H1 (cell line): ENCODE results near the gene FARS2. TPM values are rescaled to one million over a fixed set of nuclear protein-coding genes. Genes with fewer than 3 reads are reported as not detected.

Experiments
- CTCF ChIA-PET: fragments of 300-600 bp; sonication (Branson Sonifier 250); formaldehyde crosslinking; loops from one replicate; lab custom pipeline; 2021; ENCODE audit not compliant: partially characterized antibody; lab: Charles Lee
- POLR2A ChIA-PET: fragments of 300-600 bp; sonication (Branson Sonifier 250); formaldehyde crosslinking; loops from one replicate; lab custom pipeline; 2021; ENCODE audit warnings: inconsistent platforms; ENCODE audit not compliant: partially characterized antibody; lab: Charles Lee
- DNase-seq, 2 experiments: peaks; one replicate each; pipeline versions ENCODE4 v3.0.0 to v3.0.0-alpha.2; 2010 to 2022; ENCODE audit warnings: low spot score in 2 of 2, low read depth in 1 of 2, mixed read lengths in 1 of 2
- FAIRE-seq: peaks from 2 replicates; lab custom pipeline; 2011; peaks lifted over from hg19 to GRCh38; lab: Jason Lieb, UNC
- H2AFZ ChIP-seq: 2 replicates; pipeline ENCODE4 v1.8.1; 2012; ENCODE audit warnings: low read length, inconsistent platforms
- H2AK5ac ChIP-seq: 2 replicates; pipeline ENCODE4 v1.6.1; 2013; ENCODE audit warnings: low read depth, low read length
- H2BK120ac ChIP-seq: replicated peaks from 2 replicates; pipeline ENCODE3; 2013; ENCODE audit warnings: low read depth, low read length, inconsistent platforms
- H2BK12ac ChIP-seq: 2 replicates; pipeline ENCODE4 v1.6.1; 2013; ENCODE audit warnings: low read depth, low read length
- H2BK15ac ChIP-seq: 2 replicates; pipeline ENCODE4 v1.6.1; 2013; ENCODE audit warnings: low read length
- H2BK20ac ChIP-seq: 2 replicates; pipeline ENCODE4 v1.6.1; 2013; ENCODE audit warnings: low read length
- H2BK5ac ChIP-seq: 2 replicates; pipeline ENCODE4 v1.6.1; 2013; ENCODE audit warnings: low read depth, low read length
- H3K14ac ChIP-seq: 2 replicates; pipeline ENCODE4 v1.6.1; 2013; ENCODE audit warnings: inconsistent platforms; ENCODE audit not compliant: insufficient read length
- H3K18ac ChIP-seq: 2 replicates; pipeline ENCODE4 v1.6.1; 2013; ENCODE audit warnings: low read length; ENCODE audit errors: extremely low read depth
- H3K23ac ChIP-seq: 2 replicates; pipeline ENCODE4 v1.6.1; 2013; ENCODE audit warnings: inconsistent platforms; ENCODE audit not compliant: insufficient read length
- H3K23me2 ChIP-seq: 2 replicates; pipeline ENCODE4 v1.6.1; 2013; ENCODE audit warnings: low read depth, low read length
- H3K27ac ChIP-seq: 2 replicates; pipeline ENCODE4 v1.6.1; 2011; ENCODE audit warnings: low read depth, low read length, inconsistent platforms
- H3K27me3 ChIP-seq, 4 experiments: replicated peaks in 1 of 4; 1 replicate in 1 of 4; 2 replicates in 3 of 4; pipeline versions ENCODE4 v1.6.1 to v1.8.1; 2011 to 2013; ENCODE audit warnings: low read length in 3 of 4, mild to moderate bottlenecking in 3 of 4, inconsistent platforms in 2 of 4, mixed read lengths in 2 of 4, moderate library complexity in 1 of 4; ENCODE audit not compliant: control insufficient read depth in 3 of 4, insufficient read depth in 3 of 4; ENCODE audit errors: extremely low read depth in 1 of 4
- H3K36me3 ChIP-seq, 4 experiments: 2 replicates each; pipeline versions ENCODE4 v1.6.1 to v1.8.1; 2011 to 2013; ENCODE audit warnings: mild to moderate bottlenecking in 4 of 4, low read length in 3 of 4, moderate library complexity in 2 of 4, control low read depth in 1 of 4, inconsistent platforms in 1 of 4; ENCODE audit not compliant: insufficient read depth in 4 of 4, control insufficient read depth in 2 of 4
- H3K4ac ChIP-seq: replicated peaks from 2 replicates; pipeline ENCODE3; 2013; ENCODE audit warnings: low read length, low read depth, mixed read lengths, inconsistent platforms; ENCODE audit not compliant: insufficient read length
- H3K4me1 ChIP-seq, 4 experiments: replicated peaks in 1 of 4; 1 replicate in 1 of 4; 2 replicates in 3 of 4; pipeline versions ENCODE4 v1.6.1 to v1.8.1; 2011 to 2013; ENCODE audit warnings: low read length in 3 of 4, inconsistent platforms in 2 of 4, mixed read lengths in 1 of 4; ENCODE audit not compliant: insufficient read depth in 4 of 4, control insufficient read depth in 3 of 4
- H3K4me2 ChIP-seq, 2 experiments: 2 replicates each; pipeline versions ENCODE4 v1.6.1 to v1.8.1; 2011 to 2013; ENCODE audit warnings: low read depth in 2 of 2, low read length in 2 of 2, control low read depth in 1 of 2, inconsistent platforms in 1 of 2, mild to moderate bottlenecking in 1 of 2; ENCODE audit not compliant: insufficient read depth in 1 of 2
- H3K4me3 ChIP-seq, 4 experiments: fragments of 200-600, 300-600 bp in 1 of 4; sonication (generic), shearing (Covaris generic), sonication (Bioruptor Twin) in 1 of 4; 2 replicates each; pipeline versions ENCODE4 v1.5.1 to v1.8.1; 2011 to 2016; ENCODE audit warnings: low read length in 4 of 4, low read depth in 3 of 4, control low read depth in 2 of 4, inconsistent platforms in 2 of 4, mild to moderate bottlenecking in 2 of 4, mixed read lengths in 1 of 4, moderate library complexity in 1 of 4; ENCODE audit not compliant: insufficient read depth in 2 of 4; ENCODE audit errors: extremely low read depth in 1 of 4
- H3K56ac ChIP-seq: replicated peaks from 2 replicates; pipeline ENCODE3; 2013; ENCODE audit warnings: low read depth, mild to moderate bottlenecking, mixed read lengths, low read length, inconsistent platforms; ENCODE audit not compliant: insufficient read length
- H3K79me1 ChIP-seq: 2 replicates; pipeline ENCODE4 v1.6.1; 2013; ENCODE audit warnings: low read depth, low read length, control low read depth
- H3K79me2 ChIP-seq, 2 experiments: 2 replicates each; pipeline versions ENCODE4 v1.6.1 to v1.8.1; 2012 to 2013; ENCODE audit warnings: low read length in 2 of 2, mild to moderate bottlenecking in 2 of 2, inconsistent platforms in 1 of 2; ENCODE audit not compliant: insufficient read depth in 2 of 2, control insufficient read depth in 1 of 2
- H3K9ac ChIP-seq, 4 experiments: replicated peaks in 1 of 4; 1 replicate in 1 of 4; 2 replicates in 3 of 4; pipeline versions ENCODE4 v1.6.1 to v1.8.1; 2011 to 2013; ENCODE audit warnings: low read depth in 3 of 4, low read length in 3 of 4, control low read depth in 2 of 4, mild to moderate bottlenecking in 2 of 4, moderate library complexity in 2 of 4, inconsistent platforms in 1 of 4; ENCODE audit errors: extremely low read depth in 1 of 4
- H3K9me3 ChIP-seq, 2 experiments: 2 replicates each; pipeline versions ENCODE4 v1.6.1 to v1.8.1; 2012 to 2013; ENCODE audit warnings: mild to moderate bottlenecking in 2 of 2, moderate library complexity in 2 of 2, control low read depth in 1 of 2, inconsistent platforms in 1 of 2, low read depth in 1 of 2, low read length in 1 of 2, mixed read lengths in 1 of 2; ENCODE audit not compliant: insufficient read depth in 2 of 2
- H4K20me1 ChIP-seq, 2 experiments: replicated peaks in 1 of 2; 2 replicates each; pipeline versions ENCODE3 to v1.8.1; 2011 to 2013; ENCODE audit warnings: inconsistent platforms in 2 of 2, low read length in 2 of 2, mild to moderate bottlenecking in 1 of 2; ENCODE audit not compliant: insufficient read depth in 2 of 2, control insufficient read depth in 1 of 2
- H4K5ac ChIP-seq: 2 replicates; pipeline ENCODE4 v1.6.1; 2013; ENCODE audit warnings: low read length, low read depth, mixed read lengths, inconsistent platforms; ENCODE audit not compliant: insufficient read length
- H4K8ac ChIP-seq: 2 replicates; pipeline ENCODE4 v1.8.0; 2013; ENCODE audit warnings: mild to moderate bottlenecking, moderate library complexity, low read length, inconsistent platforms; ENCODE audit not compliant: insufficient read depth; ENCODE audit errors: extremely low read depth
- H4K91ac ChIP-seq: replicated peaks from 2 replicates; pipeline ENCODE3; 2013; ENCODE audit warnings: low read length, mixed read lengths, inconsistent platforms; ENCODE audit not compliant: insufficient read length
- BRCA1 ChIP-seq: IDR thresholded peaks from 2 replicates; pipeline ENCODE4 v1.6.1; 2012; ENCODE audit warnings: low read depth, low read length, improper control_type of control experiment
- GABPA ChIP-seq: IDR thresholded peaks from 2 replicates; pipeline ENCODE4 v1.6.1; 2011; ENCODE audit warnings: mild to moderate bottlenecking, low read length, moderate library complexity, borderline replicate concordance; ENCODE audit not compliant: insufficient read depth
- GTF2F1 ChIP-seq: IDR thresholded peaks from 2 replicates; pipeline ENCODE4 v1.6.1; 2012; ENCODE audit warnings: low read depth, low read length, improper control_type of control experiment, borderline replicate concordance
- PHF8 ChIP-seq: fragments of 200-600 bp; sonication (generic); conservative IDR thresholded peaks from 2 replicates; pipeline ENCODE4 v1.7.1; 2012; ENCODE audit warnings: low read depth, mild to moderate bottlenecking, inconsistent platforms, low read length, moderate library complexity
- SAP30 ChIP-seq: fragments of 300-600 bp; sonication (generic); IDR thresholded peaks from 2 replicates; pipeline ENCODE4 v1.7.1; 2012; ENCODE audit warnings: low read length, moderate library complexity, mild to moderate bottlenecking, inconsistent platforms; ENCODE audit not compliant: insufficient read depth, insufficient replicate concordance
- SIX5 ChIP-seq: IDR thresholded peaks from 2 replicates; pipeline ENCODE4 v1.6.1; 2011; ENCODE audit warnings: mild to moderate bottlenecking, low read depth, low read length
- SP1 ChIP-seq: IDR thresholded peaks from 2 replicates; pipeline ENCODE4 v1.6.1; 2011; ENCODE audit warnings: low read depth, low read length
- WGBS, 2 experiments: shearing (Covaris generic) in 1 of 2; methylation state at CpG; one replicate each; pipeline versions ENCODE4 v1.1.6 to v1.1.7; 2013 to 2015; ENCODE audit warnings: low lambda C conversion rate in 2 of 2, mixed read lengths in 2 of 2, inconsistent platforms in 1 of 2, low coverage in 1 of 2, missing lambda C conversion rate in 1 of 2; ENCODE audit not compliant: insufficient replicate concordance in 2 of 2, insufficient coverage in 1 of 2, insufficient read length in 1 of 2; ENCODE audit errors: extremely low coverage in 1 of 2, missing lambda C conversion rate in 1 of 2; 5-methylcytosine and 5-hydroxymethylcytosine counted together
- polyA plus RNA-seq, 7 experiments: library from polyadenylated mRNA; depleted of rRNA in 3 of 7; stranded (reverse) in 5 of 7; unstranded in 2 of 7; fragments of >200 nt in 5 of 7; fragments of 200-250 nt in 2 of 7; gene quantifications; 1 replicate in 5 of 7; 2 replicates in 1 of 7; 4 replicates in 1 of 7; pipeline versions ENCODE4 v1.2.1 to v1.2.3, GENCODE V29; 2011 to 2013; ENCODE audit warnings: missing spikeins in 2 of 7, mixed read lengths in 2 of 7
- total RNA-seq: library from RNA; stranded (reverse); fragmentation: NEBNext Ultra II Directional; extraction: Animal tissue kit (Norgen Biotek cat#: 25700); gene quantifications from 2 replicates; pipeline ENCODE4 v1.2.1, GENCODE V29; 2021
- TF ChIP-seq, protein P1 (sequence below): IDR thresholded peaks from 2 replicates; pipeline ENCODE4 v1.6.1; 2012; ENCODE audit warnings: inconsistent platforms
- TF ChIP-seq, protein P2 (sequence below): IDR thresholded peaks from 2 replicates; pipeline ENCODE4 v1.6.1; 2011; ENCODE audit warnings: low read length, improper control_type of control experiment

Gene FARS2
- total and polyA plus RNA-seq, 2 of the 8 experiments (the other 6 are each of a cell fraction or from before 2014, with no cell fraction given) = 11.7 to 14.4 TPM

DNA sequence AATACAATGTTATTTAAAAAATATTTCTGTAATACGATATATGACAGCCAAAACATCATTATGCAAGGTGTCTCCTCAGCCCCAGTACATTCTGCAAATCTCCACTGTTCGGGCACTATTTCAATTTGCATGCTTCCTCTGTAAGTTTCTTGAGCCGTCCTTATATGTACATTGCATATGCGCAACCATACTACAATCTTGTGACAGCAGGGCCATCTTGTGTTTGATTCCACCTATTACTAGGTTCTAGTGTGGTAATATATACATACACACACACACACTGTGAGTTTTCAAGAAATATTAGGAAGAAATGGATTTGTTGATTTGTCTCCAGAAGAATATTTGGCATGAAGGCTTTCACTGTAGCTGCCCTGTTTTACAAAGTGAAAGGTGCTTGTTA, 10.4 kb upstream of the FARS2 start:
- H3K9me3 ChIP-seq = peaks cover 0 to 4% of the 10 kb centered on the region in 2 experiments; a peak in 1 of 4 replicates
- no peak overlapping the region for H3K9ac ChIP-seq
- H3K14ac ChIP-seq = no peak overlapping the region
- H3K27ac ChIP-seq = no peak overlapping the region
- no peak overlapping the region for H2AFZ ChIP-seq
- H4K91ac ChIP-seq = no peak overlapping the region
- no peak overlapping the region for H3K18ac ChIP-seq
- CTCF ChIA-PET = no interaction called here
- no peaks in the 10 kb centered on the region for H3K23me2 ChIP-seq
- no peak overlapping the region for H4K8ac ChIP-seq
- WGBS, 2 experiments = 91% methylated on average over 4 of the region's 4 CpGs; no CpG with 5 or more reads in 1 of the 2 experiments
- no peak overlapping the region for H2BK120ac ChIP-seq
- no peak for TF ChIP-seq SAP30
- TF ChIP-seq, protein P1, sequence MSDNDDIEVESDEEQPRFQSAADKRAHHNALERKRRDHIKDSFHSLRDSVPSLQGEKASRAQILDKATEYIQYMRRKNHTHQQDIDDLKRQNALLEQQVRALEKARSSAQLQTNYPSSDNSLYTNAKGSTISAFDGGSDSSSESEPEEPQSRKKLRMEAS = no peak
- TF ChIP-seq SIX5 = no peak
- TF ChIP-seq GABPA = no peak
- TF ChIP-seq BRCA1 = no peak
- no peak for TF ChIP-seq SP1
- TF ChIP-seq PHF8 = no peak
- TF ChIP-seq, protein P2, sequence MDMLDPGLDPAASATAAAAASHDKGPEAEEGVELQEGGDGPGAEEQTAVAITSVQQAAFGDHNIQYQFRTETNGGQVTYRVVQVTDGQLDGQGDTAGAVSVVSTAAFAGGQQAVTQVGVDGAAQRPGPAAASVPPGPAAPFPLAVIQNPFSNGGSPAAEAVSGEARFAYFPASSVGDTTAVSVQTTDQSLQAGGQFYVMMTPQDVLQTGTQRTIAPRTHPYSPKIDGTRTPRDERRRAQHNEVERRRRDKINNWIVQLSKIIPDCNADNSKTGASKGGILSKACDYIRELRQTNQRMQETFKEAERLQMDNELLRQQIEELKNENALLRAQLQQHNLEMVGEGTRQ = no peak
- TF ChIP-seq GTF2F1 = no peak
- no peak overlapping the region for H3K4me3 ChIP-seq
- H3K56ac ChIP-seq = no peak overlapping the region
- H4K20me1 ChIP-seq = peaks cover 5% of the 10 kb centered on the region in 2 experiments
- DNase-seq (no peak), FAIRE-seq (no peak)
- H4K5ac ChIP-seq = no peak overlapping the region
- H3K79me2 ChIP-seq = peaks cover 0 to 74% of the 10 kb centered on the region in 2 experiments; a peak in 2 of 4 replicates
- no peaks in the 10 kb centered on the region for H3K27me3 ChIP-seq
- H3K79me1 ChIP-seq = peaks cover 12% of the 10 kb centered on the region; the same call in 1 of the 2 replicates
- no peak overlapping the region for H3K23ac ChIP-seq
- H2BK5ac ChIP-seq = no peak overlapping the region
- POLR2A ChIA-PET = interaction anchor here (1.3 to 2.3 kb wide), 2 partner anchors 9 to 10 kb away, joined by 3 to 8 read pairs; partner anchors contain the start of genes FARS2 and LYRM4
- no peak overlapping the region for H2BK20ac ChIP-seq
- H3K4me1 ChIP-seq = no peaks in the 10 kb centered on the region
- H2AK5ac ChIP-seq = no peak overlapping the region
- no peak overlapping the region for H2BK15ac ChIP-seq
- H3K4me2 ChIP-seq = no peak overlapping the region
- H2BK12ac ChIP-seq = no peak overlapping the region
- H3K36me3 ChIP-seq = peaks cover 0 to 18% (median 3%) of the 10 kb centered on the region in 4 experiments; a peak in 5 of 8 replicates
- H3K4ac ChIP-seq = no peak overlapping the region
